ENCODE results near the gene IGF2R. TPM values are rescaled to one million over a fixed set of nuclear protein-coding genes. Genes with fewer than 3 reads are reported as not detected.

The IGF2R gene
- total and polyA plus RNA-seq, 2 of the 13 experiments (the other 11 are each of a cell fraction or from before 2014, with no cell fraction given), result 38.3 to 70.0 TPM

GRCh38 chr6:160116411-160116810 is 147.5 kb downstream of the IGF2R start:
- Histone ChIP-seq H3K36me3 (replicated peaks in 1 of 2; ENCODE audit: control insufficient read depth in 1 of 2, insufficient read depth in 2 of 2, low read length in 2 of 2) (no peaks in the 10 kb centered on the region), H3K4me2 (ENCODE audit: low read depth, low read length) (no peak overlapping the region), H3K9me3 (ENCODE audit: low read length) (no peaks in the 10 kb centered on the region), H2AFZ (ENCODE audit: low read length) (no peak overlapping the region), H3K27ac (ENCODE audit: extremely low read length, insufficient read depth, low read length) (no peak overlapping the region), H3K4me1 (ENCODE audit: insufficient read depth, low read length) (peaks cover 26% of the 10 kb centered on the region), H3K27me3 (ENCODE audit: control insufficient read depth in 1 of 2, insufficient read depth in 2 of 2, low read length in 2 of 2) (no peaks in the 10 kb centered on the region), H4K20me1 (ENCODE audit: insufficient read depth, low read length) (no peaks in the 10 kb centered on the region), H3K9ac (ENCODE audit: insufficient read depth, low read depth, low read length) (no peak overlapping the region), H3K79me2 (ENCODE audit: insufficient read depth, low read length) (no peaks in the 10 kb centered on the region), H3K4me3 (replicated peaks in 1 of 3; ENCODE audit: insufficient read depth in 1 of 3, low read depth in 2 of 3, low read length in 3 of 3) (no peak overlapping the region)
- no peak for TF ChIP-seq KDM1A (CRISPR knock-in tag; IDR thresholded peaks at IDR 0.05)
- no peak for TF ChIP-seq ZHX2 (IDR thresholded peaks at IDR 0.05; ENCODE audit: low read depth)
- no peak for TF ChIP-seq ZHX2 (CRISPR knock-in tag; IDR thresholded peaks at IDR 0.05; ENCODE audit: borderline replicate concordance)
- no peak for TF ChIP-seq ZHX1 (CRISPR knock-in tag; IDR thresholded peaks at IDR 0.05; ENCODE audit: low read depth)
- TF ChIP-seq ZNF678 (CRISPR knock-in tag; IDR thresholded peaks at IDR 0.05), result no peak
- no peak for TF ChIP-seq HMG20B (CRISPR knock-in tag; conservative IDR thresholded peaks at IDR 0.05)
- no peak for TF ChIP-seq ZFP41 (CRISPR knock-in tag; IDR thresholded peaks at IDR 0.05; ENCODE audit: borderline replicate concordance)
- no peak for TF ChIP-seq NR2C2 (CRISPR knock-in tag; IDR thresholded peaks at IDR 0.05; ENCODE audit: borderline replicate concordance)
- TF ChIP-seq ZBTB46 (CRISPR knock-in tag; IDR thresholded peaks at IDR 0.05; ENCODE audit: borderline replicate concordance), result no peak
- TF ChIP-seq ZNF276 (CRISPR knock-in tag; IDR thresholded peaks at IDR 0.05; ENCODE audit: low read depth), result no peak
- no peak for FAIRE-seq
- no TSS peak for BruUV-seq (replicated peaks)
- WGBS (ENCODE audit: low lambda C conversion rate), result no CpG with 5 or more reads among the region's 2 CpGs
- ChIA-PET POLR2A (no interaction called here), CTCF (ENCODE audit: low intra/inter-chr PET ratio, low total read pairs) (no interaction called here)
- intact Hi-C loops (cut with micrococcal nuclease; ENCODE audit: unreplicated experiment), result no loop called here
- DNase-seq (ENCODE audit: low spot score), result no peak
- no peak; the same call in 2 of the 3 replicates for ATAC-seq
- in situ Hi-C loops (cut with HindIII; ENCODE audit: extremely low pct_ligation_motif_present, low pct_unique_long_range_greater_than_20kb), result no loop called here

Data from HepG2 (cell line).